Measurements from ENCODE around the gene TMEM242.

- TF ChIP-seq POLR2A (IDR thresholded peaks at IDR 0.05): no peak
- TF ChIP-seq POLR2AphosphoS5 (IDR thresholded peaks at IDR 0.05): no peak
- TF ChIP-seq CTCF (IDR thresholded peaks at IDR 0.05): no peak
- no peak for TF ChIP-seq EP300 (IDR thresholded peaks at IDR 0.05)
Measured at GRCh38 chr6:157346373-157346772, 23.1 kb upstream of the TMEM242 start.
